Spleen (tissue), 7 donors: ENCODE results near the gene ZNF177.

Source experiments
- POLR2A ChIP-seq, 3 donors: fragments of 450-650 bp; IDR thresholded peaks; one replicate each; pipeline ENCODE4 v1.5.1; 2017; ENCODE audit warnings: antibody characterized with exemption in 3 of 3, mild to moderate bottlenecking in 1 of 3
- POLR2AphosphoS5 ChIP-seq, 3 donors: sonication (generic); formaldehyde crosslinking; IDR thresholded peaks; one replicate each; pipeline ENCODE4 v1.5.1; 2017; ENCODE audit warnings: antibody characterized with exemption in 3 of 3
- TF ChIP-seq, protein P1 (sequence below), 11 experiments: fragments of 200-600 bp in 7 of 11; fragments of 450-650 bp in 4 of 11; sonication (generic) in 4 of 11; IDR thresholded peaks in 8 of 11; conservative IDR thresholded peaks in 3 of 11; 1 replicate in 7 of 11; 2 replicates in 4 of 11; pipeline versions ENCODE4 v1.4.0 to v1.8.0; 2016 to 2021; ENCODE audit warnings: antibody characterized with exemption in 11 of 11, inconsistent platforms in 4 of 11, mild to moderate bottlenecking in 1 of 11
- donor health status: DM: no; HTN: no; CAD: no; lungs with moderate emphysema.
- donor health status: DM: no; HTN: no; CAD: no.
- donor health status: DM: no; HTN: no; CAD: no.

DNA sequence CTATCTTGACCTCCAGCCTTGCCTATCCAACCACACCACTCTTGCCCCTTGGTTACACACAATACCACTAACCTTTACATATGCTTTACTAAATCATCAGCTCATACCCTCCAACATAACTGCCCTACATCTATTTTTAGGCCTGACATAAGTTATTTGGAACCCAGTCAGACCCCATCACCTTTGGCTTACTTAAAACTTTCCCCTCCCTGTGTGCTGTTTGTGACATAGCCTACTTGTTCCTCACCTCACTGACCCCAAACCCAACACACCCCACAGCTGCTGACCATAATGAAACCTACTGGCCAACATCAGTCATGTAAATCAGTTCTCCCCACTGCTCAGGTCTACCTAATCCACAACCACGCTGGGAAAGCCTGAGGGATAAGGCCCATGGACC is 67.6 kb downstream of the ZNF177 start:
- TF ChIP-seq, protein P1, sequence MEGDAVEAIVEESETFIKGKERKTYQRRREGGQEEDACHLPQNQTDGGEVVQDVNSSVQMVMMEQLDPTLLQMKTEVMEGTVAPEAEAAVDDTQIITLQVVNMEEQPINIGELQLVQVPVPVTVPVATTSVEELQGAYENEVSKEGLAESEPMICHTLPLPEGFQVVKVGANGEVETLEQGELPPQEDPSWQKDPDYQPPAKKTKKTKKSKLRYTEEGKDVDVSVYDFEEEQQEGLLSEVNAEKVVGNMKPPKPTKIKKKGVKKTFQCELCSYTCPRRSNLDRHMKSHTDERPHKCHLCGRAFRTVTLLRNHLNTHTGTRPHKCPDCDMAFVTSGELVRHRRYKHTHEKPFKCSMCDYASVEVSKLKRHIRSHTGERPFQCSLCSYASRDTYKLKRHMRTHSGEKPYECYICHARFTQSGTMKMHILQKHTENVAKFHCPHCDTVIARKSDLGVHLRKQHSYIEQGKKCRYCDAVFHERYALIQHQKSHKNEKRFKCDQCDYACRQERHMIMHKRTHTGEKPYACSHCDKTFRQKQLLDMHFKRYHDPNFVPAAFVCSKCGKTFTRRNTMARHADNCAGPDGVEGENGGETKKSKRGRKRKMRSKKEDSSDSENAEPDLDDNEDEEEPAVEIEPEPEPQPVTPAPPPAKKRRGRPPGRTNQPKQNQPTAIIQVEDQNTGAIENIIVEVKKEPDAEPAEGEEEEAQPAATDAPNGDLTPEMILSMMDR (IDR thresholded peaks at IDR 0.05 in 8 of 11, conservative IDR thresholded peaks at IDR 0.05 in 3 of 11) = no peak
- TF ChIP-seq POLR2AphosphoS5 (IDR thresholded peaks at IDR 0.05) (no peak), POLR2A (IDR thresholded peaks at IDR 0.05) (no peak)
